SK-N-SH (cell line): ENCODE data around the gene TEX19. TPM values are rescaled to one million over a fixed set of nuclear protein-coding genes. Genes with fewer than 3 reads are reported as not detected.
A peak's percentile ranks its signal among the peaks of the same experiment; 100 is the strongest.

ENCODE experiments used
- CTCF ChIA-PET: fragments of 300-600, 350-600 bp; formaldehyde crosslinking; extraction: SDS; loops from one replicate; lab custom pipeline; 2021; lab: Yijun Ruan, JAX
- POLR2A ChIA-PET: fragments of 350-600 bp; sonication (Branson Sonifier 250); formaldehyde crosslinking; extraction: SDS; loops from one replicate; lab custom pipeline; 2020; ENCODE audit warnings: antibody characterized with exemption, inconsistent platforms; lab: Yijun Ruan, JAX
- DNase-seq: peaks from one replicate; pipeline ENCODE4 v3.0.0; 2012
- H2AFZ ChIP-seq: fragments of 200-600 bp; sonication (generic); 2 replicates; pipeline ENCODE4 v1.8.1; 2016; ENCODE audit warnings: antibody characterized with exemption, mild to moderate bottlenecking, low read depth
- H3F3A ChIP-seq: fragments of 200-600 bp; sonication (generic); replicated peaks from 2 replicates; pipeline ENCODE3; 2016; ENCODE audit warnings: antibody characterized with exemption, mild to moderate bottlenecking; ENCODE audit not compliant: insufficient read depth
- H3K27ac ChIP-seq, 2 experiments: fragments of 200-500 bp in 1 of 2; fragments of 200-600 bp in 1 of 2; sonication (Bioruptor generic) in 1 of 2; sonication (generic), shearing (Covaris generic) in 1 of 2; 2 replicates each; pipeline versions ENCODE4 v1.5.1 to v1.6.1; 2014 to 2016; ENCODE audit warnings: low read depth in 2 of 2, inconsistent platforms in 1 of 2, low read length in 1 of 2, mild to moderate bottlenecking in 1 of 2, mixed read lengths in 1 of 2
- H3K27me3 ChIP-seq: fragments of 200-600 bp; sonication (generic), shearing (Covaris generic); 2 replicates; pipeline ENCODE4 v1.6.1; 2016; ENCODE audit warnings: mixed run types; ENCODE audit not compliant: insufficient read depth
- H3K36me3 ChIP-seq, 2 experiments: fragments of 200-500 bp in 1 of 2; fragments of 200-600 bp in 1 of 2; sonication (Bioruptor generic) in 1 of 2; sonication (generic) in 1 of 2; replicated peaks in 1 of 2; 2 replicates each; pipeline versions ENCODE3 to v1.5.1; 2014 to 2016; ENCODE audit warnings: low read length in 1 of 2, mild to moderate bottlenecking in 1 of 2; ENCODE audit not compliant: insufficient read depth in 2 of 2, control insufficient read depth in 1 of 2
- H3K4me1 ChIP-seq, 2 experiments: fragments of 200-500 bp in 1 of 2; fragments of 200-600 bp in 1 of 2; sonication (Bioruptor generic) in 1 of 2; sonication (generic), shearing (Covaris generic) in 1 of 2; 2 replicates each; pipeline versions ENCODE4 v1.5.1 to v1.6.1; 2014 to 2016; ENCODE audit warnings: low read depth in 1 of 2, low read length in 1 of 2, mixed run types in 1 of 2; ENCODE audit not compliant: insufficient read depth in 2 of 2, control insufficient read depth in 1 of 2
- H3K4me2 ChIP-seq: fragments of 200-600 bp; sonication (generic), shearing (Covaris generic); 2 replicates; pipeline ENCODE4 v1.6.1; 2017; ENCODE audit warnings: mixed run types
- H3K4me3 ChIP-seq, 2 experiments: fragments of 200-500 bp in 1 of 2; fragments of 200-600 bp in 1 of 2; sonication (Bioruptor generic) in 1 of 2; sonication (generic), shearing (Covaris generic) in 1 of 2; 2 replicates each; pipeline versions ENCODE4 v1.5.1 to v1.8.1; 2014 to 2016; ENCODE audit warnings: low read depth in 2 of 2, inconsistent platforms in 1 of 2, low read length in 1 of 2, mild to moderate bottlenecking in 1 of 2, mixed read lengths in 1 of 2, moderate library complexity in 1 of 2
- H3K79me2 ChIP-seq: fragments of 200-600 bp; sonication (generic); 2 replicates; pipeline ENCODE4 v1.8.1; 2017; ENCODE audit warnings: mild to moderate bottlenecking; ENCODE audit not compliant: insufficient read depth
- H3K9ac ChIP-seq: fragments of 200-600 bp; sonication (generic); 2 replicates; pipeline ENCODE4 v1.6.1; 2017; ENCODE audit warnings: mixed run types
- H3K9me2 ChIP-seq: fragments of 200-600 bp; sonication (generic); 2 replicates; pipeline ENCODE4 v1.6.1; 2017; ENCODE audit warnings: mixed run types
- H3K9me3 ChIP-seq: fragments of 200-600 bp; sonication (generic); 2 replicates; pipeline ENCODE4 v1.6.1; 2017; ENCODE audit warnings: mixed run types, mild to moderate bottlenecking, moderate library complexity
- H4K20me1 ChIP-seq: fragments of 200-600 bp; sonication (generic); 2 replicates; pipeline ENCODE4 v1.6.1; 2017; ENCODE audit warnings: mild to moderate bottlenecking, mixed run types; ENCODE audit not compliant: insufficient read depth
- CHD2 ChIP-seq: fragments of 150-350 bp; IDR thresholded peaks from 2 replicates; pipeline ENCODE4 v1.6.1; 2018; ENCODE audit warnings: low read length; ENCODE audit not compliant: partially characterized antibody
- EZH2phosphoT487 ChIP-seq: fragments of 200-600 bp; sonication (generic); IDR thresholded peaks from 2 replicates; pipeline ENCODE4 v1.6.1; 2017; ENCODE audit warnings: low read depth, mixed run types, mild to moderate bottlenecking, antibody characterized with exemption, moderate library complexity, borderline replicate concordance
- FOSL2 ChIP-seq: IDR thresholded peaks from 2 replicates; pipeline ENCODE4 v1.4.0; 2012; ENCODE audit warnings: low read depth, mild to moderate bottlenecking, moderate library complexity, borderline replicate concordance
- FOXJ3 ChIP-seq: sonication (generic); formaldehyde crosslinking; IDR thresholded peaks from 2 replicates; pipeline ENCODE4 v1.5.1; 2020; ENCODE audit warnings: mild to moderate bottlenecking, missing genetic modification reagents
- PBX3 ChIP-seq: IDR thresholded peaks from 2 replicates; pipeline ENCODE4; 2012
- POLR2AphosphoS5 ChIP-seq: IDR thresholded peaks from 2 replicates; pipeline ENCODE4 v1.6.1; 2012; ENCODE audit warnings: low read depth, low read length
- RCOR1 ChIP-seq: fragments of 150-350 bp; IDR thresholded peaks from 2 replicates; pipeline ENCODE4 v1.6.1; 2017; ENCODE audit warnings: antibody characterized with exemption, low read length
- REST ChIP-seq: IDR thresholded peaks from 2 replicates; pipeline ENCODE4 v1.6.1; 2012; ENCODE audit warnings: mild to moderate bottlenecking, low read depth, low read length, moderate library complexity
- RXRA ChIP-seq: IDR thresholded peaks from 2 replicates; pipeline ENCODE4 v1.4.0; 2012; ENCODE audit warnings: low read depth, mild to moderate bottlenecking, borderline replicate concordance
- SIN3A ChIP-seq: IDR thresholded peaks from 2 replicates; pipeline ENCODE4 v1.6.1; 2012; ENCODE audit warnings: low read depth, mild to moderate bottlenecking, low read length, moderate library complexity, borderline replicate concordance
- TAF1 ChIP-seq: IDR thresholded peaks from 2 replicates; pipeline ENCODE4 v1.6.1; 2012; ENCODE audit warnings: low read depth, mild to moderate bottlenecking, low read length, moderate library complexity, borderline replicate concordance
- TCF12 ChIP-seq: IDR thresholded peaks from 2 replicates; pipeline ENCODE4 v1.4.0; 2012
- ZBTB33 ChIP-seq: IDR thresholded peaks from 2 replicates; pipeline ENCODE4 v1.4.0; 2012; ENCODE audit warnings: low read depth, borderline replicate concordance
- WGBS: methylation state at CpG from one replicate; pipeline ENCODE4 v1.1.6; 2017; ENCODE audit warnings: low lambda C conversion rate; 5-methylcytosine and 5-hydroxymethylcytosine counted together
- polyA plus RNA-seq, 3 experiments: library from polyadenylated mRNA; depleted of rRNA; stranded (reverse); fragments of >200 nt; gene quantifications; 2 replicates each; pipeline ENCODE4 v1.2.3, GENCODE V29; 2012
- TF ChIP-seq, protein P1 (sequence below): fragments of 200-600 bp; sonication (generic); IDR thresholded peaks from 2 replicates; pipeline ENCODE4 v1.6.1; 2017; ENCODE audit warnings: antibody characterized with exemption, mild to moderate bottlenecking, moderate library complexity
- TF ChIP-seq, protein P2 (sequence below): IDR thresholded peaks from 2 replicates; pipeline ENCODE4 v1.4.0; 2012; ENCODE audit warnings: low read depth

TEX19 gene
- polyA plus RNA-seq, 1 of the 3 experiments (the other 2 are of a cell fraction), result 0.10 TPM

GRCh38 chr17:82399041-82399441 is 40.0 kb downstream of the TEX19 start (continued):
- TF ChIP-seq TAF1 (no peak), FOXJ3 (CRISPR knock-in tag) (no peak), TCF12 (peak; percentile 98), ZBTB33 (no peak), FOSL2 (peak; percentile 67), EZH2phosphoT487 (no peak), REST (peak; percentile 31; the same call in 1 of the 2 replicates), RXRA (no peak), CHD2 (peak; percentile 87), PBX3 (peak; percentile 49)
- TF ChIP-seq, protein P1, sequence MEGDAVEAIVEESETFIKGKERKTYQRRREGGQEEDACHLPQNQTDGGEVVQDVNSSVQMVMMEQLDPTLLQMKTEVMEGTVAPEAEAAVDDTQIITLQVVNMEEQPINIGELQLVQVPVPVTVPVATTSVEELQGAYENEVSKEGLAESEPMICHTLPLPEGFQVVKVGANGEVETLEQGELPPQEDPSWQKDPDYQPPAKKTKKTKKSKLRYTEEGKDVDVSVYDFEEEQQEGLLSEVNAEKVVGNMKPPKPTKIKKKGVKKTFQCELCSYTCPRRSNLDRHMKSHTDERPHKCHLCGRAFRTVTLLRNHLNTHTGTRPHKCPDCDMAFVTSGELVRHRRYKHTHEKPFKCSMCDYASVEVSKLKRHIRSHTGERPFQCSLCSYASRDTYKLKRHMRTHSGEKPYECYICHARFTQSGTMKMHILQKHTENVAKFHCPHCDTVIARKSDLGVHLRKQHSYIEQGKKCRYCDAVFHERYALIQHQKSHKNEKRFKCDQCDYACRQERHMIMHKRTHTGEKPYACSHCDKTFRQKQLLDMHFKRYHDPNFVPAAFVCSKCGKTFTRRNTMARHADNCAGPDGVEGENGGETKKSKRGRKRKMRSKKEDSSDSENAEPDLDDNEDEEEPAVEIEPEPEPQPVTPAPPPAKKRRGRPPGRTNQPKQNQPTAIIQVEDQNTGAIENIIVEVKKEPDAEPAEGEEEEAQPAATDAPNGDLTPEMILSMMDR, result no peak

GRCh38 chr17:82399601-82400101 is 40.6 kb downstream of the TEX19 start:
- POLR2A ChIA-PET, result interaction anchor here (0.7 to 1.2 kb wide), 3 partner anchors 14 to 117 kb away, joined by 3 to 4 read pairs (median 4); no protein-coding TSS in a partner anchor
- TF ChIP-seq SIN3A, result no peak
- TF ChIP-seq CHD2, result no peak
- no peak for TF ChIP-seq FOXJ3 (CRISPR knock-in tag)
- no peak for TF ChIP-seq RCOR1
- TF ChIP-seq REST, result no peak
- TF ChIP-seq, protein P2, sequence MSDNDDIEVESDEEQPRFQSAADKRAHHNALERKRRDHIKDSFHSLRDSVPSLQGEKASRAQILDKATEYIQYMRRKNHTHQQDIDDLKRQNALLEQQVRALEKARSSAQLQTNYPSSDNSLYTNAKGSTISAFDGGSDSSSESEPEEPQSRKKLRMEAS, result no peak
- TF ChIP-seq POLR2AphosphoS5, result no peak
- no peak for TF ChIP-seq RXRA
- no peak for TF ChIP-seq TAF1

More at GRCh38 chr17:82399601-82400101, 40.6 kb downstream of the TEX19 start:
- Histone ChIP-seq H3K9me3 (no peaks in the 10 kb centered on the region), H2AFZ (no peak overlapping the region), H3K4me1 (peaks cover 9 to 35% of the 10 kb centered on the region in 2 experiments; a peak in 3 of 4 replicates), H4K20me1 (no peaks in the 10 kb centered on the region), H3K27ac (peak overlapping the region; percentile 11 to 84; a peak in 3 of 4 replicates), H3K36me3 (peaks cover 2 to 5% of the 10 kb centered on the region in 2 experiments), H3K4me3 (no peak overlapping the region), H3K9ac (no peak overlapping the region), H3F3A (peaks cover 11% of the 10 kb centered on the region), H3K4me2 (peak overlapping the region; percentile 4; the same call in 1 of the 2 replicates), H3K9me2 (no peaks in the 10 kb centered on the region), H3K27me3 (no peaks in the 10 kb centered on the region), H3K79me2 (no peaks in the 10 kb centered on the region)
- CTCF ChIA-PET, result interaction anchor here (0.9 to 5.5 kb wide), 20 partner anchors 8 to 163 kb away, joined by 3 to 45 read pairs (median 5); partner anchors contain the start of gene UTS2R
- 72% methylated on average over 16 of the region's 18 CpGs for WGBS
- DNase-seq, result peak; percentile 88
